Measurements from ENCODE around the gene NR1H3. TPM values are rescaled to one million over a fixed set of nuclear protein-coding genes. Genes with fewer than 3 reads are reported as not detected.
A peak's percentile ranks its signal among the peaks of the same experiment; 100 is the strongest.

Gene NR1H3
- polyA plus RNA-seq, 2 of the 4 experiments (the other 2 are of a cell fraction): 14.5 to 18.7 TPM

DNA sequence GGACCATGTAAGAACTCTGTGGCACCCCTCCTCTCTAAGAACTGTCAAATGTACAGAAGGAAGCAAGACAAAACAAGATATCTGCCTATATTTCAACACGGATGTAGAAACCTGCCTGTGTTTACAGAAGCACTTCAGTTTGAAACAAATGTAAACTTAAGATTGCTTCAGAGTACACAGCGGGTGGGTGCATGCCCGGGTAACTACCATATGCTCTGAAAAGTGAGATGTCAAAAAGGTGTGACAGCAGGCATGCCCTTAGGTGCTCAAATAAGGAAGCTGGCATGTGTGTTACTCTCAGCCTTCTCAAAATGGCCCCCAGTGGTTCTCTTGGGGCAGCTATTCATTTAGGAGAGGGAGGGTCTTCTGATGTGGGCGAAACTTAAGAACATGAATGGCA, 14.3 kb upstream of the NR1H3 start:
- Histone ChIP-seq H3K27ac (peak overlapping the region; percentile 32 to 47; a peak in 2 of 6 replicates), H3K4me2 (peak overlapping the region; percentile 54), H3K4me3 (no peak overlapping the region), H3K4me1 (peaks cover 37% of the 10 kb centered on the region), H3K9me3 (no peaks in the 10 kb centered on the region)
- FAIRE-seq: no peak
- 34% methylated on average over 4 of the region's 4 CpGs for WGBS (ENCODE audit: missing lambda C conversion rate)
- POLR2A ChIA-PET: interaction anchor here (1.1 to 3.1 kb wide), 2 partner anchors 15 to 28 kb away, joined by 5 to 18 read pairs; partner anchors contain the start of genes DDB2 and NR1H3
- peak in 1 of 2 experiments; percentile 76 for DNase-seq (ENCODE audit: low read depth in 1 of 2, low spot score in 1 of 2)
- CTCF ChIA-PET: interaction anchor here (0.6 to 10.3 kb wide), 8 partner anchors 9 to 169 kb away, joined by 3 to 141 read pairs (median 6); partner anchors contain the start of genes ARFGAP2 and NR1H3
- peak; percentile 36 to 43 for ATAC-seq
- TF ChIP-seq ZNF302 (CRISPR knock-in tag; IDR thresholded peaks at IDR 0.05) (no peak), GATA3 (IDR thresholded peaks at IDR 0.05; ENCODE audit: borderline replicate concordance) (peak; percentile 68), JUN (IDR thresholded peaks at IDR 0.05) (peak in 1 of 2 experiments; percentile 23; a peak in 1 of 5 replicates), CEBPB (IDR thresholded peaks at IDR 0.05) (peak; percentile 74 to 91), BHLHE40 (IDR thresholded peaks at IDR 0.05; ENCODE audit: low read depth, low read length) (no peak), ZC3H11A (IDR thresholded peaks at IDR 0.05) (no peak), CHD4 (IDR thresholded peaks at IDR 0.05; ENCODE audit: borderline replicate concordance) (no peak), JUNB (IDR thresholded peaks at IDR 0.05) (no peak; the same call in 1 of the 2 replicates), RARB (CRISPR knock-in tag; IDR thresholded peaks at IDR 0.05) (0 out of 2 replicates have a peak, but pooled peaks have one; percentile 39), ZFP36 (IDR thresholded peaks at IDR 0.05; ENCODE audit: borderline replicate concordance, partially characterized antibody) (peak; percentile 57), SMC3 (IDR thresholded peaks at IDR 0.05) (no peak)
- TF ChIP-seq, protein P1, sequence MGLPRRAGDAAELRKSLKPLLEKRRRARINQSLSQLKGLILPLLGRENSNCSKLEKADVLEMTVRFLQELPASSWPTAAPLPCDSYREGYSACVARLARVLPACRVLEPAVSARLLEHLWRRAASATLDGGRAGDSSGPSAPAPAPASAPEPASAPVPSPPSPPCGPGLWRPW (IDR thresholded peaks at IDR 0.05): peak; percentile 57; the same call in 1 of the 2 replicates
- TF ChIP-seq, protein P2, sequence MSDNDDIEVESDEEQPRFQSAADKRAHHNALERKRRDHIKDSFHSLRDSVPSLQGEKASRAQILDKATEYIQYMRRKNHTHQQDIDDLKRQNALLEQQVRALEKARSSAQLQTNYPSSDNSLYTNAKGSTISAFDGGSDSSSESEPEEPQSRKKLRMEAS (IDR thresholded peaks at IDR 0.05): peak; percentile 49
- TF ChIP-seq, protein P3, sequence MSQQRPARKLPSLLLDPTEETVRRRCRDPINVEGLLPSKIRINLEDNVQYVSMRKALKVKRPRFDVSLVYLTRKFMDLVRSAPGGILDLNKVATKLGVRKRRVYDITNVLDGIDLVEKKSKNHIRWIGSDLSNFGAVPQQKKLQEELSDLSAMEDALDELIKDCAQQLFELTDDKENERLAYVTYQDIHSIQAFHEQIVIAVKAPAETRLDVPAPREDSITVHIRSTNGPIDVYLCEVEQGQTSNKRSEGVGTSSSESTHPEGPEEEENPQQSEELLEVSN (IDR thresholded peaks at IDR 0.05; ENCODE audit: borderline replicate concordance, low read depth): no peak

DNA sequence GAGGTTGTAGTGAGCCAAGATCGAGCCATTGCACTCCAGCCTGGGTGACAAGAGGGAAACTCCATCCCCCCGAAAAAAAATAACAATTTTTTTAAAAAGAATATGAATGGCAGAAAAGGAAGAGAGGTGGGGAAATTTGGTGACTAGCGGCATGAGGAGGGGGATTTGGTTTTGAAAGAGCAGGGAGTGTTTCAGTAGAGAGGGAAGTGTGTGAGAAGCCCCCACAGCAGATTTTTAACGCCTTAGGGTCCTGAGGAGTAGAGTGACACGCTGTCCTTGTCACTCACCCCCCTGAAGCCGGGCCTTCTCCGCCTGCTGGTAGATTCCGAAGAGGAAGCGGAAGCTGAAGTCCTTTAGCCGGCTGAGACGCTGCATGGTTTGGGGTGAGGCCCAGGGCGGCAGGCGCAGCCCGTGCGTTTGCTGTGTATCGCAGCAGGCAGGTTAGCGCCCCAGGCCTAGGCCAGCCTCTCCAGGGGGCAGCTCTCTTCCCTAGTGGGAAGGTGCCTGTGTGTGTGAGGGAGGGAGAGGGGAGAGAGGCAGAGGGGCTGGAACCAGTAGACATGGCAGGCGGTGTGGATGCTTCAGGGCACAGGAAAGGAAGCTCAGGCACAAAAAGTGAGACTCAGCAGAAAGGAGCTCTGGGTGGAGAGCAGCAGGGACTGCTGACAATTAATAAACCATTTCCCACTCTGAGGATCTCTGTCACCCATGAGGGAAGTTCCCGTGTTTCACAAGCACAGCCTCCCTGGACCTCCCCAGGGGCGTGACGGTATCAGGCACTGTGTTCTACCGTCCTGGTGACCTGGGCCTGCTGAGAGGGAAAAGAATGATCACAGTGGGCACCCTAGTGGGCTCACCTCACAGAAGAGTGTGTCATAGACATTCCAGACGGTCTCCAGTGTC, 13.1 kb upstream of the NR1H3 start:
- ChIA-PET CTCF (interaction anchor here (1.0 to 10.3 kb wide), 6 partner anchors 11 to 110 kb away, joined by 3 to 141 read pairs (median 16); partner anchors contain the start of genes ARFGAP2 and NR1H3), POLR2A (interaction anchor here (3.1 kb wide), 1 partner anchor 14 kb away, joined by 18 read pairs; the partner anchor contains the start of gene NR1H3)
- DNase-seq (ENCODE audit: low read depth in 1 of 2, low spot score in 1 of 2) (no peak), FAIRE-seq (no peak), ATAC-seq (no peak)
- no peak for TF ChIP-seq HDAC2 (IDR thresholded peaks at IDR 0.05)
- TF ChIP-seq MAFK (IDR thresholded peaks at IDR 0.05; ENCODE audit: partially characterized antibody): peak; percentile 69
- peaks cover 41% of the 10 kb centered on the region for H3K4me1 ChIP-seq
- H3K4me3 ChIP-seq: no peak overlapping the region
- 88% methylated on average over 23 of the region's 23 CpGs for WGBS (ENCODE audit: missing lambda C conversion rate)
- peak overlapping the region in 1 of 2 experiments; percentile 6; a peak in 1 of 6 replicates for H3K27ac ChIP-seq
- H3K4me2 ChIP-seq: no peak overlapping the region
- H3K9me3 ChIP-seq: no peaks in the 10 kb centered on the region

DNA sequence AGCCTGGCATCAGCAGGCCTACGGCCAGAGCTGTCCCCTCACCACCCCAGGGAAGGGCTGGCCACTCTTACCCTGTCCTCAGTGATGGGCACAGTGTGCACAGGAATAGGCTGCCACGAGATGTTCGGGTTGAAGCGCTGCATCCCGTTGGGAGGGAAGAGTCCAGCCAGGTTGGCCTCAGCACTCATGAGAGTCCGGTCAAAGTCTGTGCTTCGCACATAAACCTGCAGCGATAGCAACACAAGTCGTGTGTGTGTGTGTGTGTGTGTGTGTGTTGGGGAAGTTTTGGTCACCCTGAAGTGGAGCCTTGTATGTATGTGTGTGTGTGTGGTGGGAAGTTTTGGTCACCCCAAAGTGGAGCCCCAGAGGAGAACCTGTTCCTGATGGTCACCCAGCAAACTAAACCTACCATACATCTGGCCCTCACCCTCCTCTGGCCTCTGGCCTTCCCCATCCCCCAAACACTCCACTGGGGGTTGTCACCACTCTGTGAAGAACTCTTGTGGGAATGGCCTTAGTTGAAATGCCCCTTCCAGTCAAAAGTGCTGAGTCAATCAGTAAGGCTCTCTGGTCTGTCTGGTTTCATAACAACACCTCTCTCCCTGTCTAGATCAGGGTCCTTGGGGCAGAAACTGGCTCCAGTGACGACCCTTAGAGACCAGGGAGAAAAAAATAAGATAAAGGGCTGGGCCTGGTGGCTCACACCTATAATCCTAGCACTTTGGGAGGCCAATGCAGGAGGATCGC, 12.0 kb upstream of the NR1H3 start:
- DNase-seq (ENCODE audit: low read depth in 1 of 2, low spot score in 1 of 2): no peak
- Histone ChIP-seq H3K4me1 (peaks cover 41% of the 10 kb centered on the region), H3K27ac (peak overlapping the region in 1 of 2 experiments; percentile 32; a peak in 1 of 6 replicates), H3K4me3 (no peak overlapping the region), H3K9me3 (no peaks in the 10 kb centered on the region), H3K4me2 (no peak overlapping the region)
- FAIRE-seq: no peak
- ChIA-PET POLR2A (interaction anchor here (0.5 kb wide), 1 partner anchor 16 kb away, joined by 4 read pairs; no protein-coding TSS in a partner anchor), CTCF (interaction anchor here (1.1 to 10.3 kb wide), 6 partner anchors 12 to 109 kb away, joined by 3 to 141 read pairs (median 16); partner anchors contain the start of genes ARFGAP2 and NR1H3)
- TF ChIP-seq, protein P4, sequence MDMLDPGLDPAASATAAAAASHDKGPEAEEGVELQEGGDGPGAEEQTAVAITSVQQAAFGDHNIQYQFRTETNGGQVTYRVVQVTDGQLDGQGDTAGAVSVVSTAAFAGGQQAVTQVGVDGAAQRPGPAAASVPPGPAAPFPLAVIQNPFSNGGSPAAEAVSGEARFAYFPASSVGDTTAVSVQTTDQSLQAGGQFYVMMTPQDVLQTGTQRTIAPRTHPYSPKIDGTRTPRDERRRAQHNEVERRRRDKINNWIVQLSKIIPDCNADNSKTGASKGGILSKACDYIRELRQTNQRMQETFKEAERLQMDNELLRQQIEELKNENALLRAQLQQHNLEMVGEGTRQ (IDR thresholded peaks at IDR 0.05): no peak
- peak; percentile 68 for TF ChIP-seq MAFK (IDR thresholded peaks at IDR 0.05; ENCODE audit: partially characterized antibody)
- no peak for ATAC-seq
- WGBS (ENCODE audit: missing lambda C conversion rate): 86% methylated on average over 11 of the region's 11 CpGs

All from A549 (cell line).